GM12891 (cell line): ENCODE results near the gene NKX1-2.

Experiments used
- POLR2A ChIP-seq: IDR thresholded peaks from 2 replicates; pipeline ENCODE4 v1.6.1; 2011; ENCODE audit warnings: low read depth, low read length, control low read depth
- POLR2AphosphoS5 ChIP-seq: IDR thresholded peaks from 2 replicates; pipeline ENCODE4 v1.6.1; 2011; ENCODE audit warnings: low read depth, low read length, control low read depth

DNA sequence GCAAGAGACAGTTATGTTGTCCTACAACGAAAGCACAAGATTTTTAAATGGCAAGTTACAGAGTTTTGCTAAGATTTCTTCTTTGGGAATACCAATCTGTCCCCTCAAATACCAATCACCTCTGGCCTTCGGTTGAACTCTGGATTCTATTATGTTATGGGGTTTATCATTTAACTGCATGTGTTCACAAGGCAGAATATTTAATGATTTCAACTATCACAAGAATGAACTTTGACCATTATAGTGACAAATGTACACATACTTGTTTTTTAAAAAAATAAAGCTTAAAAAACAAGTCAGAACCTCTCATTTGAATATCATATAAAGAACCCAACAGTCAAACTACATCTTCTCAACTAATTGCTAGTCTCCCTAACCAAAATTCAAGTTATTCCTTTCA lies 42.4 kb downstream of the NKX1-2 start:
- no peak for TF ChIP-seq POLR2A
- TF ChIP-seq POLR2AphosphoS5 = no peak
